ENCODE results near the gene VWA5B1.

DNA sequence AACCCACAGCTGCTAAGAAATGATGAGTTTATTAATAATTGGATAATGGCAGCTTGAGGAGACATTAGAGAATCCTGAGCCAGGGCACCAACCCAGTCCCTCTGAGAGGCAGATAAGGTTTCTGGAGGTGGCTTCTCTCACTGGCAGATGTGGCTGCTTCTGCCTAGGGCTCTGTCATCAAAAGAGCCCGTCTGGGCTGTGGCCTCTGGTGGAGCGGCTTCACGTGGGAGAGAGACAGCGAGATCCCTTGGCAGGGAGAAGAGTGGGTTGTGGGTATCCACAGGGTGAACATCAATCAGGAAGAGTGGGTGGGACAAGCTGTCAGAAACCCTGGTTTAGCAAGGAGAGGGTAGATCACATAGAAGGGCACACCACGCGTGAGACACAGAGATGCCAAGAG is 30.0 kb downstream of the VWA5B1 start:
- TF ChIP-seq, protein P1, sequence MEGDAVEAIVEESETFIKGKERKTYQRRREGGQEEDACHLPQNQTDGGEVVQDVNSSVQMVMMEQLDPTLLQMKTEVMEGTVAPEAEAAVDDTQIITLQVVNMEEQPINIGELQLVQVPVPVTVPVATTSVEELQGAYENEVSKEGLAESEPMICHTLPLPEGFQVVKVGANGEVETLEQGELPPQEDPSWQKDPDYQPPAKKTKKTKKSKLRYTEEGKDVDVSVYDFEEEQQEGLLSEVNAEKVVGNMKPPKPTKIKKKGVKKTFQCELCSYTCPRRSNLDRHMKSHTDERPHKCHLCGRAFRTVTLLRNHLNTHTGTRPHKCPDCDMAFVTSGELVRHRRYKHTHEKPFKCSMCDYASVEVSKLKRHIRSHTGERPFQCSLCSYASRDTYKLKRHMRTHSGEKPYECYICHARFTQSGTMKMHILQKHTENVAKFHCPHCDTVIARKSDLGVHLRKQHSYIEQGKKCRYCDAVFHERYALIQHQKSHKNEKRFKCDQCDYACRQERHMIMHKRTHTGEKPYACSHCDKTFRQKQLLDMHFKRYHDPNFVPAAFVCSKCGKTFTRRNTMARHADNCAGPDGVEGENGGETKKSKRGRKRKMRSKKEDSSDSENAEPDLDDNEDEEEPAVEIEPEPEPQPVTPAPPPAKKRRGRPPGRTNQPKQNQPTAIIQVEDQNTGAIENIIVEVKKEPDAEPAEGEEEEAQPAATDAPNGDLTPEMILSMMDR (IDR thresholded peaks at IDR 0.05) = no peak
- no peak for TF ChIP-seq POLR2A (IDR thresholded peaks at IDR 0.05)

Measured in vagina (tissue), 2 donors.